CD4-positive, alpha-beta T cell treated with Interleukin-15 for 4 hours (primary cell): Measurements from ENCODE around the gene CDADC1.

Experiments used
- DNase-seq: peaks from one replicate; pipeline ENCODE4 v3.0.0-alpha.2; 2020; ENCODE audit warnings: low spot score

CDADC1 gene

DNA sequence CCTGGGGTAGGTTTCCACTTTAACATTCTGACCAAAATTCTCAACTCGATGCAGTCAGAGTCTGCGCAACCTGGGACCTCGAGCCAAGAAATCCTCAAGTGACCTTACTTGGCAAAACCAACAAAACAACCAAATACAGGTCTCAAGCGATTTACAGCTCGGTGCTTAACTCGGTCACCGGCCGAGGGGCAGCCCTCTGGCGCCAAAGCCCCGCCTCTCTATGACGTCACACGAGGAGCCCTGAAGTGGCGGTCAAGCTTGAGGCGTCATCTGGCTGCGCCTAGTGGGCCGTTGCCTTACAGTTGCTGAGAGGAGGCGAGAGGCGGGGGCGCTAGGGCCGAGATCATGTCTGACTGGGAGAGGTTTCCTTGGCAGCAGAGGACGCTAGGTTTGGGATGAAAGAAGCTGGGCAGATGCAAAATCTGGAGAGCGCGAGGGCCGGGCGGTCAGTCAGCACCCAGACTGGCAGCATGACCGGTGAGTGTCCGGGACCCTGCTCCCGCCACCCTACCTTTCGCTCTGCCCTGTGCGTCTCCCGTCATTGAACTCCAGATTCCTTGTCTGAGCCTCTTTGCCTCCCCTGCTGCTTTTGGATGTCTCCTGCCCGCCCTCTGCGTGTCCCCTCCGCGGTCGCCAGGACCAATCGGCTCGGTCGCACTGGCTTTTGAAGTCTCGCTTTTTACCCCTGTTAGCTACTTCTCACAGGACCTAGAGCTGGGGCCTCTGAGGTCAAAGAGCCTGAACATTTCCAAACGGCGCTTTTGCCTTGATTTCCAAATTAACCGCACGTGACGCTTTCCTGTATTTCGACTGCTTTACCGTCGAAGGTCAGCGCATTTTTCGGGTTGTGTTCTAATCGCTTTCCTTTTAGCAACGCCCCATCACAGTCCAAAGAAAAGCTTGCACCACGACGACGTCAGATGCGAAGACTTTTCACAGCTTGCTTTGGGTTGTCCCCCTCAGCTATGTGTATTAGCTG lies at the start of gene CDADC1:
Gene CDADC1 (plus strand): TSS at position 283 of the 979 bp plus-strand sequence. CDS start 113 bp downstream, at position 396.
- peak; percentile 89 for DNase-seq

DNA sequence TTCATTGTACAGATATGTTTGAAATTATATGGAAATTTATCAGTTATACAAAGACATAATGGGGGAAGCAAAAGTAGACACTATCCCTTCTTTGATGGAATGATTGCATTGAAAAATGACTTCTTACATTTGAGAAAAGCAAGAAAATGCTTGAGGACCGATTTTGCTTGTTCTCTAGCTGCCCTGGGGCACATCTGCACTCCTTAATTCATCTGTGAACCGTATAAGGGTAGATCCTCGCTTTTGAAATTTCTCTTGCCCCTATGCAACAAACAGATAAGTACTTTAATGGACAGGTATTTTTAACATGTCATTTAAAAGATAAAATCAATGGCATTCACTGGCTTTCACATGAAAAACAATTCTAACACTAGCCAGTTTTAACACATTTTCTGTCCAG lies 41.1 kb upstream of the CDADC1 start:
- no peak for DNase-seq

DNA sequence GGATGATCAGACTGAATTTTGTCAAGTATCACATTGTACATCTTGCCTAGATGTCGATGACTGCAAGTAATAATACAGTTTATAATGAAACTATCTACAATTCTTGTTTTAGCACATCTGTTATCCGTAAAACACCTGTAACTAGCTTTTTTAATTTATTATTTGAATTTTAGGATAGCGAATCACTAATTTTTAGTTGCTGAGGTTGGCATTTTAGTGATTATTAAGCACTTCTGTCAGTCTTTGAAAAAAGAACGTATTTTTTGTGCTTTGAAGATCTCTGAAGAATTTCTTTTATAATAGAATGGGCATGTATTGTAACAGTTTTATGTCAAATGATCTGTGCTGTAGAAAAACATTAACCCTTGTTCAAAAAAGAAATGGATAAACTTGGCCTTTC lies 39.1 kb upstream of the CDADC1 start:
- no peak for DNase-seq

DNA sequence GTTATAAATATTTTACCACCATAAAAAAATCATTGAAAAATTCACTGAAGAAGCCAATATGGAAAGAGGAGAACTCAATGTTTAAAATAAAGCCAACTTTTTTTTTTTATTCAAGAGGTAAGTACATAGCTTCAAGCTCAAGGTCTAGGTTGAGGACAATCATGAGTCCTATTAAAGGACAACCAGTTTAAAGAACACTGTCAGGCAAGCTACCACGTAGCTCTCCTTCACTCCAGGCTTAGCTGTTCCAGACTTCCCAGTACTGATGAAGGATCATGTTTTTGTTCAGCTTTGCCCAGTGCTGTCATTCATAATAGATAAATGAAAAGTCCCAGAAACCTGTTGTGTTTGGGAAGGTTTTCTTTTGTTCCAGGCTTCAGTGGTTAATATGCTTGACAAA lies 37.6 kb upstream of the CDADC1 start:
- no peak for DNase-seq

DNA sequence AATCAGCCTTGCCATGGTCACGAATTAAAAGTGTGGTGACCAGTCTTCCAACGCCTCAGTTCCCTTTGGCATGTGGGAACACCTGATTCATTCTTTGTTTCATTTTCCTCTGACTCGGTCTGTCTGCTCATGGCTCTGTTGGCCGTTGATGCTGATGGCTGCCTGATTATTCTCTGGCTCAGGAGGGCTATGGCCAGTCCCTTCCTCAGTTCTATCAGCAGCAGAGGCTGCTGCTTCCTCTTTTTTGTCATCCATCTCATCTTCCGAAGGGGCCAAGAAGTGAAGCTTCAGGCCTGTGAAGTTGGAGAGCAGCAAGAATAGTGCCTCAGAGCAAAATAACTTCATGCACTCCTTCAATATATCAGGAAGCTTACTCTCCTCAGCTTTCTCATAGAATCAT lies 37.1 kb upstream of the CDADC1 start:
- DNase-seq = no peak

DNA sequence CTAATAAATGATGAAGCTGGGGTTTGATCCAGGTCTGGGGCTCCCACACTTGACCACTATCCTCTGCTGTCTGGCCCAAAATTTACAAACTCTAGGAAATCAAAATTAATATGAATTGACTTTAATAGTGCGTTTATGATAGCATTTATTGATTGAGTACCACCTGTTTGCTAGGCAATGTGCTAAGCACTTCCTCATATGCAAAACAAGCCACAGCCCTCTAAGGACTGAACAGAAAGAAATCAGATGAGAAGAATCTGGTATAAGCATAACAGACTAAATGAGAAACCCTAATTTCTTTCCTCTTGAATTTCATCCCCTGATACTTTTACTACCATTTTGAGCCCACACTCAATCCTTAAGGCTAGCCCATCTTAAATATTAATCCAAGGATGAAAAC lies 34.2 kb upstream of the CDADC1 start:
- no peak for DNase-seq

DNA sequence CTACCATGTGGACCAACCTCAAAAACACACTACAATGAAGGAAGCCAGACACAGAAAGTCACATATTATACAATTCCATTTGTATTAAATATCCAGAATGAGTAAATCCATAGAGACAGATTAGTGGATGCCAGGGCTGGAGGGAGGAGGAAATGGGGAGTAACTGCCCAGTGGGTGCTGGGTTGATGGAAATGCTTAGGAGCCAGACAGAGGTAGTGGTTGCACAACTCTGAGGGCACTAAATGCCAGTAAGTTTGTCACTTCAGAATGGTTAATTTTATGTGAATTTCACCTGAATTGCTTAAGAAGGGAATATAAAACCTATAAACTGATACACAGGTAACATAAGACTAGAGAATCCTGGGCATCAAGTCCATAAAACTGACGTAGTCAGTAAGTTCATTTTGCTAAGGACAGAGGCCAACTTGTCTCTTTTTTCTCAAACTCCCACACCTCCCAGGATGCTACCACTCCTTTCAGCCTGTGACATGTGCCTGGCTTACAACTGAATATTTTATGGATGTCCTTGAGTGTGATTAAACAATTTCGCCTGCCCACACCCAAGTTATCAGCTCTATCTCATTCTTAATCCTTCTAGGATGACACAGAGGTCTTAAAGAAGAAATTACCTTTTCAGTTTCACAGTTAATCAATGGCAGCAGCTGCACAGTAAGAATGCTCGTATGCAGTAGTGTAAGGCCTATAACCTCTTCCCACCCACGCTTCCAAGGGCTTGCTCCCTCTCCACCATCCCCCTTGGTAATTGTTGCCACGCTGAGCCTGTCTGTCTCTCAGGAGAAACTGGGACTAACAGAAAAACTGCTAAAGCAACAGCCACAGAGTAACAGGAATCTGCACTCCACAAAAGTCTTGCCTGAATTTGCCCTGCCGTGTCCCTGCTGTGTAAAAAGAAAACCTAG lies 33.5 kb upstream of the CDADC1 start:
- DNase-seq = no peak

DNA sequence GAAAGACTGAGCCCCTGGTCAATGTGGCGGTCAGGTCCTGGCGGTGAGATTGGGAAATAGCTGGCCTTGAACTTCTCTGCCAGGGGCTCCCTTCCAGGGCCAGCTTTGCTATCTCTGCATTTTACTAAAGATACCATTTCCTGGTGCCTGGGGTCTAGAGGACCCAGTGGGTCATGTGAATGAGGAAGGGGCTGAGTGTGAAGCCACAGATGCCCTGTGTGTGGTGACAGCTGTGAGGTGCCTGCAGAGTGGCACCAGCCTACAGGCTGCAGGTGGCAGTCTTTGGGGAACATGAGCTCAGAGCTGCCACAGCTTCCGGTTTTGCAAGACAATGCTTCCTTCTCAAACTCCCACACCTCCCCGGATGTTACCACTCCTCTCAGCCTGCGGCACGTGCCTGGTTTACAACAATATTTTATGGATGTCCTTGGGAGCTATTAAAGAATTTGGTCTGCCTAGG lies 32.8 kb upstream of the CDADC1 start:
- peak; percentile 36 for DNase-seq

DNA sequence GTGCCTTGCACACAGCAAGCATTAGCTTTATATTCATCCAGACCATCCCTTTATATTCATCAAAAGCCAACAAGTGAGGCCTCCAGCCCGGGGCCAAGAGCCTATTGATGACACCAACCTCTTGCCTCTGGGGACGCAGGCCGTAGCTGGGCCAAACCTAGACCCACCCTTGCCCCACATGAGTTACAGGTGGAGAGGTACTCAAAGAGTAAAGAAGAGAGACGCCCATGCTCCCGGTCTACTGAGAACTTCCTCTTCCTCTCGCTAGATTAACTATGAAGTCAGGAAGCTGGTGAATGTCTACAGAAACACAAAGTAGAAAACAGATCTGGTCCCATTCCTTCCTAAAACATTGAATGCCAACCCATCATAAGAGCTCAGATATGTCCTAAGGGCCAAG lies 31.4 kb upstream of the CDADC1 start:
- DNase-seq = no peak

DNA sequence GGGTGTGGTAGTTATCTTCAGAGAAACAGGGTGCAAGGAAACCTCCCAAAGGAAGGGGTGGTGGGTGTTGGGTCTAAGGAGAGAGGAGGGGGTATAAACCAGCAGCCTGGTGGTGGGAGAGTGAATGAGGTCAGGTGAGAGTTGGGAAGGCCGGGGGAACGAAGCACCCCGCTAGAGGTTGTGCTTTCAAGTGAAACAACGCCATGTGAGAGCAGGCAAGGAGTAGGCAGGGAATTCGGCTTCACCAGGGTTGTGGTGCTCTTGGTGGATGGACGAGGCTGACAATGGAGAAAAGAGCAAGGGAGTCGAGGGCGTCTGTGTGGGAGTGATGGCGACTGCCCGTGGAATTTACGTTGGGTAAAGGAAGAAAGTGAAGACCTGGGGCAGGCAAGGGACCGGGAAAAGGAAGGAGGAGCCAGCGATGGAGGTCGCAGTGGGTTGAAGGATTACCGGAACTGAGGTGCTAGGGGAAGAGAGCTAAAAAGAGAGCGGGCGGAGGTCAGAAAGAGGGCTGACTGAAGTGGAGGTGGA lies 29.7 kb upstream of the CDADC1 start:
- DNase-seq = no peak

DNA sequence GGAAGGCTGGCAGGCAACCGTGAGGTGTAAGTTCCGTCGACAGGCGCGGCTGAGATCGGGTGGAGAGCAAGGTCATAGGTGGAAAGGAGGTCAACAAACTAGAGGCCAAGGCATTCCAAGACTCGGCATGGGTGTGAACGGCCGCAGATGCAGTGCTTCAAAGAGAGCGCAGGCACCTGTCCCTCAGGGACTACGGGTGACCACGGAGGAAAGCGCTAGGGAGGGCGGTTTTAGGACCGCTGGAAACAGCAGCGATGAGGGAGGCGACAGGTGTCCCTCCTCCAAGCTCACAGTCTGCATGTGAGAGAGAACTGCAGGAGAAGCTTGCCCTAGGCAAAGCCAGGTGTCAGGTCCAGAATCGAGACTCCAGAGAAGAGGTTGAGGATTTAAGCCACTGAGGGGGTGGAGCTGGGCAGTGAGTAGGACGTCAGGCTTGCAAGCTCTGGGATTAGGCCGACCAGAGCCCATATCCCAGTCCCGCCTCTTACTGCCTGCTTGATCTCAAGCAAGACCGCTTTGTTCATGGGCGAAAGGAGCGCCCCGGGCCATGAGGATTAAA lies 29.2 kb upstream of the CDADC1 start:
- DNase-seq = no peak

DNA sequence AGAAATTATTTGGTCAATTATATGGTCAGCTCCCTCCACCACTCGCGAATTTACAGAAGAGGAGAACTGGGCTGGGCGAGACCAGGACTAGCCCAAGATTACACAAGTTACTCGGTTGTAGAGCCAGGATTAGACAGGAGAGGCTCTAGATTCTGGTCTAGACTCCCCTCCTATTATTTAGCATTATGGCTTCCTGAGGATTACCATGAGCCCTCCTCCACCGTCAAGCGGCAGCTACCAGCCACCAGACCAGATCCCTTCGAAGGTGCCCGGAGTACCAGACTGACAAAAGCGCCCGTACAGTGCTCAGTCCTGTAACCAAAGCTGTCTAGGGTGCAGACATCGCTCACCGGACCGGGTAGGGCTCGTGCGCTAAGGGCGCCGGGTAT lies 28.1 kb upstream of the CDADC1 start:
- DNase-seq = no peak

DNA sequence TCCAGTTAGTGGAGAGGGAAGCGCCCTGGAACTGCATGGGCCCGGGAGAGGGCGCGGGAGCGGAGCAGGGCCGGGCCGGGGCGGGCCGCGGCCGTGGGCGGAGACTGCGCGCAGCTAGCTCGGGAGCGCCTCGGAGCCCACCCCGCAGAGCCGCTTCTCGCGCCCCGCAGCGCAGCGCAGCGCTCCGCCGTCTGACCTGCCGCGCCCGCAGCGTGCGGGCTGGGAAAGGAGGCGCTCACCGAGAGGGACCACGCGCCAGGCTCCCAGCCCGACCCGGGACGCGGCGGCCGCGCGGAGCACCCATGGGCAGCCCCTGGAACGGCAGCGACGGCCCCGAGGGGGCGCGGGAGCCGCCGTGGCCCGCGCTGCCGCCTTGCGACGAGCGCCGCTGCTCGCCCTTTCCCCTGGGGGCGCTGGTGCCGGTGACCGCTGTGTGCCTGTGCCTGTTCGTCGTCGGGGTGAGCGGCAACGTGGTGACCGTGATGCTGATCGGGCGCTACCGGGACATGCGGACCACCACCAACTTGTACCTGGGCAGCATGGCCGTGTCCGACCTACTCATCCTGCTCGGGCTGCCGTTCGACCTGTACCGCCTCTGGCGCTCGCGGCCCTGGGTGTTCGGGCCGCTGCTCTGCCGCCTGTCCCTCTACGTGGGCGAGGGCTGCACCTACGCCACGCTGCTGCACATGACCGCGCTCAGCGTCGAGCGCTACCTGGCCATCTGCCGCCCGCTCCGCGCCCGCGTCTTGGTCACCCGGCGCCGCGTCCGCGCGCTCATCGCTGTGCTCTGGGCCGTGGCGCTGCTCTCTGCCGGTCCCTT lies 27.5 kb upstream of the CDADC1 start, which contains the start of gene MLNR:
Gene MLNR (plus strand): TSS at position 303 of the 820 bp plus-strand sequence. CDS start 0 bp downstream, at position 303.
- peak; percentile 7 for DNase-seq

DNA sequence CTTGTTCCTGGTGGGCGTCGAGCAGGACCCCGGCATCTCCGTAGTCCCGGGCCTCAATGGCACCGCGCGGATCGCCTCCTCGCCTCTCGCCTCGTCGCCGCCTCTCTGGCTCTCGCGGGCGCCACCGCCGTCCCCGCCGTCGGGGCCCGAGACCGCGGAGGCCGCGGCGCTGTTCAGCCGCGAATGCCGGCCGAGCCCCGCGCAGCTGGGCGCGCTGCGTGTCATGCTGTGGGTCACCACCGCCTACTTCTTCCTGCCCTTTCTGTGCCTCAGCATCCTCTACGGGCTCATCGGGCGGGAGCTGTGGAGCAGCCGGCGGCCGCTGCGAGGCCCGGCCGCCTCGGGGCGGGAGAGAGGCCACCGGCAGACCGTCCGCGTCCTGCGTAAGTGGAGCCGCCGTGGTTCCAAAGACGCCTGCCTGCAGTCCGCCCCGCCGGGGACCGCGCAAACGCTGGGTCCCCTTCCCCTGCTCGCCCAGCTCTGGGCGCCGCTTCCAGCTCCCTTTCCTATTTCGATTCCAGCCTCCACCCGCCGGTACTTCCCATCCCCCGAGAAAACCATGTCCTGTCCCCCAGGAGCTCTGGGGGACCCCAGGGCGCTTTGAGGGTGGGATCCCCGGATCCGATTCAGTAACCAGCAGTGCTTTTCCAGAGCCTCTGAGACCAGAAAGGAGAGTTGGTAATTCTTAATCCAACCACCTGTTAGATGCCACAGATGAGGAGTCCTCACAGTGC lies 26.7 kb upstream of the CDADC1 start:
- DNase-seq = no peak

DNA sequence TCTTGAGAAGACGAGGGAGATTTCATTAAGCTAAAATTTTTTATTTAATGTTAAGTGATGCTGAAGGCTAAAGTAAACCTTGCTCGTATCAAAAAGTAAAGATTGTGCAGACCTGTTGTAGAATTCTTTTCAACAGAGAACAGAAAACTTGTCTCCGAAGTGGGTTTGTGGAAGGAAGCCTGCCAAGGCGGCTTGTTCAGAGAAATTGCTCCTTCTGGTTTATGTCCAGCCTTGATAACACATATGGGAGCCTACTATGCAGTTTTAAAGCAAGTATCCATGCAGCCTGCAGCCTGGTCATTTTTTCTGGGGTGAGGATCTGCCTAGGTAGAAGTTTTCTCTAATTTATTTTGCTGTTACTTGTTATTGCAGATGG lies 26.1 kb upstream of the CDADC1 start:
- no peak for DNase-seq

DNA sequence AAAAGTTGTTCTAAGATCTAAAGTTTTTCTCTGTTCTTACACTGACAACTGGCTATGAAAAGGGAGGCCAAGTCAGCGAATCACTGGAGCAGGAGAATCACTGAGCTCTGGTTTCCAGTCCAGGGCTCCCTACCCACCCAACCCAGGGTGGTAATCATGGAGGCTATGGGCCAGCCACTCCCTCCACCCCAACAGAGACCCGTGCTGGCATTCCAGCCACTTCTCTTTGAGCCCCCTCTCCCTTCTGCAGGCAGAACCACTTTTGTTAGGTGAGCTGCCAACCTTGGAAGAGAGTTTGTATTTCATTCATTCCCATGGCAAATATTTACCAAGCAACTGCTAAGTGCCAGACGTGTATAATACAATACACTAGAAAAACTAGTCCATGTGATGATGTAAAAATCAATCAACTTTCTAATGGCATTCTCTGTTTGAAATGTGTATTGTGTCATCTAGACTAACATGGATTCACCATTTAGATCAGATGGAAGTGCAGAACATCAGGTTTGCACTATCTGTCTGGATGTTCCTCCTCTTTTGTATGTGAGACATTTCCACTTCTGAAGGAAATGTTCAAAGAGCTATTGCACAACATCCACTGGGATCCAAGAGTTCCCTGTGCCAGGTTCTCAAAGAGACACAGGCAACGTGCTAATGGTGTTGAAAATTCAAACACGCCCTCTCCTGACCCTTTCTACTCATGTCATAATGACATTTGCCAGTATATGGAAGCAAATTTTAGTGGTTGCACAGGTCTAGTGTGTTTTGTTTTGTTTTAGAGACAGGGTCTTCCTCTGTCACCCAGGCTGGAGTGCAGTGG lies 22.3 kb upstream of the CDADC1 start:
- no peak for DNase-seq

DNA sequence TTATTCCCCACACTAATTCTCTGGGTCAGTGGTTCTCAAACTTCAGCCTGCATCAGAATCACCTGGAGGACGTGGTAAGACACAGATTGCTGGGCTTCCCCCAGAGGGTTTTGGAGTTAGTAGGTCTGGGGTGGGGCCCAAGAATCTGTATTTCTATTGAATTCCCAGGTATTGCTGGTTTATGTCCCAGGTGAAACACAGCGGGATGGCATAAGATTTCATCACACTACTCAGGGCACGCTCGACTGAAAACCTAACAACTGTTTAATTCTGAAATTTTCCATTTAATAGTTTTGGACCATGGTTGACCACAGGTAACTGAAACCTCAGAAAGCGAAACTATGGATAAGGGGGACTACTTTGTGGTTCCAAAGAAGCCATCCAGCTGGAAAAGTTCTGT lies 21.1 kb upstream of the CDADC1 start:
- no peak for DNase-seq

DNA sequence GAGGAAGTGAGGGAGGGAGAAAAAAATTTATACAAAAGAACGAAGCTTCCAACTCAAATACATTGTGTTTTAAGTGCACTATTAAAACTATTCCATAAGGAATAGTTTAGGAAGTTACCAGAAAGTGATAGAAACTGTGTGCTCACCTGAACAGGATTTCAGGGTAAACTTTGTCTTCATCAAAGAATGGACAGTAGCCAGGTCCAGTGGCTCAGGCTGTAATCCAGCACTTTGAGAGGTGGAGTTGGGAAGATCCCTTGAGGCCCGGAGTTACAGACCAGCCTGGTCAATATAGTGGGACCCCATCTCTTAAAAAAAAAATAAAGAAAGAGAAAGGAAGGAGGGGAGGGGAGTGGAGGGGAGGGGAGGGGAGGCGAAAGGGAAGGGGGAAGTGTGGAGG lies 13.0 kb upstream of the CDADC1 start:
- DNase-seq = no peak

DNA sequence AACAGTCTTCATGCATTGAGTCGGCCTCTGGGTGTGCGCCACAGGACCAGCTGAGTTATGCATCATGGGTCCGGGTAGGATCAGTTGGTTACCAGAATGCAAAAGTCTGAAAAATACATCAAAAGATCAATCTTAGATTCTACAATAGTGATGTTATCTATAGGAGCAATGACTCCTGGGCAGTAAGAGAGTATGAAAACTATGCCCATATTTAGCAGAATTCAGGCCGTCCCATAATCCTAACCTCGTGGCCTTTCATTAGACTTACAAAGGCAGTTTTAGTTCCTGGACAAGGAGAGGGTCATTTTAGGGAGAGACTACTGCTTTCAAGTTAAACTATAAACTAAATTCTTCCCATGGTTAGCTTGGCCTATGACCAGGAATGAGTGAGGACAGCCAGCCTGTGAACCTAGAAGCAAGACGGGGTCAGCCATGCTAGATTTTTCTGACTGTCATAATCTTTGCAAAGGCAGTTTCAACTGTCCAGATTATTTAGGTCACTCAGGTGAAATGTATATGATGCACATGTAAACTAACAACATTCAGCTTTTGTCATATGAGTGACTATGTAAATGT lies 11.8 kb upstream of the CDADC1 start:
- no peak for DNase-seq
